ENCODE results near the gene CFAP299.
"Not testable (repeated sequence)": the region's sequence is repeated elsewhere in the genome, so short reads cannot be mapped to it uniquely, and the experiment has no call there.

CFAP299 gene

DNA sequence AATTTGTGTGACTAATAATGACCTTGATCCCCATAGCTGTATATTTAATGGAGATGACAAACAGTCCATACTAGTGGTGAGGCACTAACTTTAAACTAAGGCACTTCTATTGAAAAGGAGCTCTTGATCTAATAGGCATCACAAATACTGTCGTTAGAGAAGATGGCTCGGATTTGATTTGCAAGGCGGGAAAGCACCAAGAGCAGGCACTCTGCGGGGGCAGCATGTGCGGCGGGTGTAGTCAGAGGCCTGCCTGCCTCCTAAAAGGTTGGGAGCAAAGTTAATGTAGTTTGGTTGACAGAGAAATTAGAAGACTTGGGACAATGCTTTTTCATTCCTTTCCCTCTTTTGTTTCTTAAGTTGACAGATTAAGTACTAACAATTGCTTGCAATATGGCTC lies 278.8 kb downstream of the CFAP299 start:
- H3K9ac ChIP-seq (ENCODE audit: low read depth, low read length): no peak overlapping the region
- H3K27me3 ChIP-seq (ENCODE audit: control insufficient read depth, insufficient read depth, low read length): peaks cover 6% of the 10 kb centered on the region
- H3K36me3 ChIP-seq (ENCODE audit: insufficient read depth, low read length): no peaks in the 10 kb centered on the region
- no peaks in the 10 kb centered on the region for H3K4me1 ChIP-seq (ENCODE audit: control insufficient read depth, insufficient read depth, low read length)
- H3K4me3 ChIP-seq (ENCODE audit: low read length): no peak overlapping the region
- H3K9me3 ChIP-seq (replicated peaks; ENCODE audit: low read length): no peaks in the 10 kb centered on the region
- no peak overlapping the region for H3K4me2 ChIP-seq (ENCODE audit: low read length)

DNA sequence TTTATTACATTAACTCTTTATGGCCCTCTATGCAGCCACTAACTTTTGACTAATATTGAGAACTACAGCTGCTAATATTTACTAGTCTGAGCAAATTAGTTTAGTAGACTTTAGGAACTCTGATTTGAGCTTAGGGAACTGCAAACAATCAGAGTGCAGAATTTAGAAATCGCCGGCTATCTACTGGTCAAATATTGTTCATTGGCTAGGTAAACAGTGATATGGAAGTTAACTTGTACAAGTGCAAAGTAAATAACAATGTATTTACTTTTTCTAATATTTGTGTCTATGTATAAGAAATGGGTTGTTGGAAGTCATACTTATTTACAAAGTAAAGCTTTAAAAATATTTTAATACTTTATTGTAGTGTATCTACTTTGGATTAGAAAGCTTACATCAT lies 279.6 kb downstream of the CFAP299 start:
- Histone ChIP-seq H3K27me3 (ENCODE audit: control insufficient read depth, insufficient read depth, low read length) (peaks cover 6% of the 10 kb centered on the region), H3K9ac (ENCODE audit: low read depth, low read length) (no peak overlapping the region), H3K4me1 (ENCODE audit: control insufficient read depth, insufficient read depth, low read length) (no peaks in the 10 kb centered on the region), H3K36me3 (ENCODE audit: insufficient read depth, low read length) (no peaks in the 10 kb centered on the region), H3K9me3 (replicated peaks; ENCODE audit: low read length) (no peaks in the 10 kb centered on the region), H3K4me3 (ENCODE audit: low read length) (no peak overlapping the region), H3K4me2 (ENCODE audit: low read length) (no peak overlapping the region)

DNA sequence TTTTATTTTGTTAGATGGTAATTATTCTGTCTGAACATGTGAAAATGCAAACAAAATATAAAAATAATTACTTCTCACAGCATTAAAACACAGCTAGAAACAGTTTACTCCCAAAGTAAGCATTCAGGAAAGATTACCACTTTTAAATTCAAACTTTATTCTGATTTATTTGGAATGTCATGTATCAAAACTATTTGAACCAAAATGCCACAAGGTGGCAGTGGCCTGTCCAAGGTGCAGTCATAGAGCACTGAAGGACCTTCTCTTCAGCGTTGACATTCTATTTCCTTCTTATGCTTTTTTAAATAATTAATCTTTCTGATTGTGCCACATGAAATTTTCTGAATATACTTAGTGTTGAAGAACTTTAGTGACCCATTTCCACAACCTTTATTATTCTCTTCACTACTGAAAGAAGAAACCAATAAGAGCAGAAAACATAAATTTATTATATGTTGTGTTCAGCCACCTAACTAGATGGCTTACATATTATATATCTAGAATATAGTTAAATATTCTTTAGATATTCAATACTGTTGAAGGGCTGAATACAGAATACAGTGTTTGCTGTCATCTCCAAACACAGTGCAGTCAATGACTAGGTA lies 283.6 kb downstream of the CFAP299 start:
- Histone ChIP-seq H3K4me1 (ENCODE audit: control insufficient read depth, insufficient read depth, low read length) (no peaks in the 10 kb centered on the region), H3K27me3 (ENCODE audit: control insufficient read depth, insufficient read depth, low read length) (no peaks in the 10 kb centered on the region), H3K4me2 (ENCODE audit: low read length) (no peak overlapping the region), H3K9me3 (replicated peaks; ENCODE audit: low read length) (no peaks in the 10 kb centered on the region), H3K36me3 (ENCODE audit: insufficient read depth, low read length) (no peaks in the 10 kb centered on the region), H3K9ac (ENCODE audit: low read depth, low read length) (no peak overlapping the region), H3K4me3 (ENCODE audit: low read length) (no peak overlapping the region)

DNA sequence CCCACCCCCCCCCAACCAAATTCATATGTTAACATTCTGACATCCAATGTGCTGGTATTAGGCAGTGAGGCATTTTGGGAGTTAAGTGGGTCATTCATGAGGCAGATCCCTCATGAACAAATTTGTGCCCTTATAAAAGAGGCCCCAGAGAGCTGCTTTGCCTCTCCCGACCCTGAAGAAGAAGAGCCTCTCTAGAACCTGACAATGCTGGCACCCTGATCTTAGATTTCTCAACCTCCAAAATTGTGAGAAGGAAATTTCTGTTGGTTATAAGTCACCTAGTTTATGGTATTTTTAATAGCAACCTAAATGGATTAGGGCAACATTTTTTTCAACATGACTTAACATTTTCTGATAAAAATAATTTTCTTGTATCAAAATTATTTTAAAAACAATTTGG lies 296.3 kb downstream of the CFAP299 start:
- no peaks in the 10 kb centered on the region for H3K27me3 ChIP-seq (ENCODE audit: control insufficient read depth, insufficient read depth, low read length)
- H3K36me3 ChIP-seq (ENCODE audit: insufficient read depth, low read length): no peaks in the 10 kb centered on the region
- no peak overlapping the region for H3K4me3 ChIP-seq (ENCODE audit: low read length)
- no peaks in the 10 kb centered on the region for H3K4me1 ChIP-seq (ENCODE audit: control insufficient read depth, insufficient read depth, low read length)
- H3K9ac ChIP-seq (ENCODE audit: low read depth, low read length): no peak overlapping the region
- H3K9me3 ChIP-seq (replicated peaks; ENCODE audit: low read length): no peaks in the 10 kb centered on the region
- H3K4me2 ChIP-seq (ENCODE audit: low read length): no peak overlapping the region

GRCh38 chr4:80637190-80637589 lies 301.7 kb downstream of the CFAP299 start:
- H3K36me3 ChIP-seq (ENCODE audit: insufficient read depth, low read length): no peaks in the 10 kb centered on the region
- H3K27me3 ChIP-seq (ENCODE audit: control insufficient read depth, insufficient read depth, low read length): no peaks in the 10 kb centered on the region
- no peak overlapping the region for H3K4me2 ChIP-seq (ENCODE audit: low read length)
- no peak overlapping the region for H3K4me3 ChIP-seq (ENCODE audit: low read length)
- no peaks in the 10 kb centered on the region for H3K9me3 ChIP-seq (replicated peaks; ENCODE audit: low read length)
- no peak overlapping the region for H3K9ac ChIP-seq (ENCODE audit: low read depth, low read length)
- H3K4me1 ChIP-seq (ENCODE audit: control insufficient read depth, insufficient read depth, low read length): no peaks in the 10 kb centered on the region

DNA sequence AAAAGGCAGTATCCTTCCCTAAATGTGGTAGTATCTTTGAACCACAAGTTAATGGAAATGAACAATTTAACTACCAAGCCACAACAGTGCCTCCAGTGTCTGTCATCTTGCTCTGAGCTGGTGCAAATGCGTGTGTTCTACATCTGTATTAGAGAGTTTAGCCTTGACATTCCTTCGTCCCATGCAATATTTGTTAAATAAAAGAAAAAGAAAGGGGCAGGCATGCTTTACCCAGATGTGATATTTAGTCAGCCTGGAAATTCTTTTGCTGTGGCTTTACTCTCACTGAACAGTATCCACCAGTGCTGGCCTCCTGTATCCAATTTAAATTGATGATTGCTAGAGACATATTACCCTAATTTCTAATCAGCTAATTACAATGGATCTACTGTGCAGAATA lies 310.5 kb downstream of the CFAP299 start:
- no peaks in the 10 kb centered on the region for H3K9me3 ChIP-seq (replicated peaks; ENCODE audit: low read length)
- H3K4me2 ChIP-seq (ENCODE audit: low read length): no peak overlapping the region
- no peaks in the 10 kb centered on the region for H3K4me1 ChIP-seq (ENCODE audit: control insufficient read depth, insufficient read depth, low read length)
- H3K36me3 ChIP-seq (ENCODE audit: insufficient read depth, low read length): no peaks in the 10 kb centered on the region
- no peak overlapping the region for H3K9ac ChIP-seq (ENCODE audit: low read depth, low read length)
- H3K27me3 ChIP-seq (ENCODE audit: control insufficient read depth, insufficient read depth, low read length): no peaks in the 10 kb centered on the region
- no peak overlapping the region for H3K4me3 ChIP-seq (ENCODE audit: low read length)

DNA sequence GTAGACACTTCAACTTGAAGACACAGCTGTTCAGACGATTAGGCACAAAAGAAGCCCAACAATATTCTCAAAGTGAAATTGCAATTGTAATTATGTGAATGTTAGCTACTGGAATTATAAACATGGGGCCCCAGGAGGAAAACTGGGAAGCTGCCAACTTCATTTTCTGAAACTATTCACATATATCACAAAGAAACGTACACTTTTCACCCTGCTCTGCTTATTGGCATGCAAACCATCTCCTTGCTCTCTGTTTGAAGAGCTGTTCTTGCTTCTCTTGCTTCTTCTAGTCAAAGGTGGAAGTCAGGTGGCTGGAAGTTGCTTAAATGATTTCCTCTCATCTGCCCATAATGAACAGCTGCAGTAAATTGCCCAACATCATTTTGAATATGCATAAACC lies 320.1 kb downstream of the CFAP299 start:
- H3K27me3 ChIP-seq (ENCODE audit: control insufficient read depth, insufficient read depth, low read length): no peaks in the 10 kb centered on the region
- no peaks in the 10 kb centered on the region for H3K36me3 ChIP-seq (ENCODE audit: insufficient read depth, low read length)
- no peak overlapping the region for H3K4me3 ChIP-seq (ENCODE audit: low read length)
- H3K4me2 ChIP-seq (ENCODE audit: low read length): no peak overlapping the region
- H3K9ac ChIP-seq (ENCODE audit: low read depth, low read length): no peak overlapping the region
- H3K9me3 ChIP-seq (replicated peaks; ENCODE audit: low read length): no peaks in the 10 kb centered on the region
- no peaks in the 10 kb centered on the region for H3K4me1 ChIP-seq (ENCODE audit: control insufficient read depth, insufficient read depth, low read length)

- H3K9me3 ChIP-seq (replicated peaks; ENCODE audit: low read length); H3K4me3 ChIP-seq (ENCODE audit: low read length); H3K9ac ChIP-seq (ENCODE audit: low read depth, low read length); H3K4me1 ChIP-seq (ENCODE audit: control insufficient read depth, insufficient read depth, low read length); H3K4me2 ChIP-seq (ENCODE audit: low read length); H3K27me3 ChIP-seq (ENCODE audit: control insufficient read depth, insufficient read depth, low read length); H3K36me3 ChIP-seq (ENCODE audit: insufficient read depth, low read length): not testable (repeated sequence)
These were observed 334.6 kb downstream of the CFAP299 start for GRCh38 chr4:80670118-80670517.

- no peak overlapping the region for H3K4me3 ChIP-seq (ENCODE audit: low read length)
- H3K4me2 ChIP-seq (ENCODE audit: low read length): no peak overlapping the region
- H3K36me3 ChIP-seq (ENCODE audit: insufficient read depth, low read length): no peaks in the 10 kb centered on the region
- no peak overlapping the region for H3K9ac ChIP-seq (ENCODE audit: low read depth, low read length)
- no peaks in the 10 kb centered on the region for H3K27me3 ChIP-seq (ENCODE audit: control insufficient read depth, insufficient read depth, low read length)
- no peaks in the 10 kb centered on the region for H3K4me1 ChIP-seq (ENCODE audit: control insufficient read depth, insufficient read depth, low read length)
- H3K9me3 ChIP-seq (replicated peaks; ENCODE audit: low read length): no peaks in the 10 kb centered on the region
These were observed 342.9 kb downstream of the CFAP299 start for GRCh38 chr4:80678413-80678812.

GRCh38 chr4:80680934-80681333 lies 345.4 kb downstream of the CFAP299 start:
- Histone ChIP-seq H3K36me3 (ENCODE audit: insufficient read depth, low read length) (no peaks in the 10 kb centered on the region), H3K27me3 (ENCODE audit: control insufficient read depth, insufficient read depth, low read length) (no peaks in the 10 kb centered on the region), H3K4me3 (ENCODE audit: low read length) (no peak overlapping the region), H3K4me1 (ENCODE audit: control insufficient read depth, insufficient read depth, low read length) (no peaks in the 10 kb centered on the region), H3K9me3 (replicated peaks; ENCODE audit: low read length) (no peaks in the 10 kb centered on the region), H3K4me2 (ENCODE audit: low read length) (no peak overlapping the region), H3K9ac (ENCODE audit: low read depth, low read length) (no peak overlapping the region)

GRCh38 chr4:80685214-80685613 lies 349.7 kb downstream of the CFAP299 start:
- Histone ChIP-seq H3K36me3 (ENCODE audit: insufficient read depth, low read length) (no peaks in the 10 kb centered on the region), H3K9me3 (replicated peaks; ENCODE audit: low read length) (no peaks in the 10 kb centered on the region), H3K27me3 (ENCODE audit: control insufficient read depth, insufficient read depth, low read length) (no peaks in the 10 kb centered on the region), H3K4me1 (ENCODE audit: control insufficient read depth, insufficient read depth, low read length) (no peaks in the 10 kb centered on the region), H3K9ac (ENCODE audit: low read depth, low read length) (no peak overlapping the region), H3K4me2 (ENCODE audit: low read length) (no peak overlapping the region), H3K4me3 (ENCODE audit: low read length) (no peak overlapping the region)

DNA sequence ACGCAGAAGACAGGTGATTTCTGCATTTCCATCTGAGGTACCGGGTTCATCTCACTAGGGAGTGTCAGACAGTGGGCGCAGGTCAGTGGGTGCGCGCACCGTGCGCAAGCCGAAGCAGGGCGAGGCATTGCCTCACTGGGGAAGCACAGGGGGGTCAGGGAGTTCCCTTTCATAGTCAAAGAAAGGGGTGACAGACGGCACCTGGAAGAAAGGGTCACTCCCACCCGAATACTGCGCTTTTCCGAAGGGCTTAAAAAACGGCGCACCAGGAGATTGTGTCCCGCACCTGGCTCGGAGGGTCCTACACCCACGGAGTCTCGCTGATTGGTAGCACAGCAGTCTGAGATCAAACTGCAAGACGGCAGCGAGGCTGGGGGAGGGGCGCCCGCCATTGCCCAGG lies 352.2 kb downstream of the CFAP299 start:
- not testable (repeated sequence) for H3K9me3 ChIP-seq (replicated peaks; ENCODE audit: low read length); H3K36me3 ChIP-seq (ENCODE audit: insufficient read depth, low read length); H3K9ac ChIP-seq (ENCODE audit: low read depth, low read length); H3K4me2 ChIP-seq (ENCODE audit: low read length); H3K4me1 ChIP-seq (ENCODE audit: control insufficient read depth, insufficient read depth, low read length); H3K4me3 ChIP-seq (ENCODE audit: low read length); H3K27me3 ChIP-seq (ENCODE audit: control insufficient read depth, insufficient read depth, low read length)

Measured in skeletal muscle satellite cell (primary cell).